ENCODE data around the gene LCN15. TPM values are rescaled to one million over a fixed set of nuclear protein-coding genes. Genes with fewer than 3 reads are reported as not detected.
A peak's percentile ranks its signal among the peaks of the same experiment; 100 is the strongest.

LCN15 gene
- total and polyA plus RNA-seq, 7 experiments from 2014 or later: not detected

GRCh38 chr9:136723989-136724388 is 40.3 kb downstream of the LCN15 start:
- ATAC-seq (no peak), DNase-seq (no peak)
- Mint-ChIP-seq H3K4me1 (peaks cover 14 to 35% (median 27%) of the 10 kb centered on the region in 7 donors), H3K27me3 (no peaks in the 10 kb centered on the region), H3K4me3 (peak overlapping the region in 1 of 10 donors; percentile 16), H3K36me3 (peaks cover 0 to 19% (median 13%) of the 10 kb centered on the region in 5 donors), H3K27ac (peak overlapping the region in 1 of 9 donors; percentile 18), H3K9me3 (peaks cover 0 to 6% (median 0%) of the 10 kb centered on the region in 11 donors)
- ChIA-PET POLR2A (no interaction called here), CTCF (no interaction called here)
- peaks cover 16 to 17% of the 10 kb centered on the region in 2 donors for H3K4me1 ChIP-seq (ENCODE audit: control insufficient read depth in 2 of 2, insufficient read depth in 2 of 2, low read length in 2 of 2)
- H3K9me3 ChIP-seq (ENCODE audit: control insufficient read depth in 2 of 3, low read length in 3 of 3): no peaks in the 10 kb centered on the region
- H3K27me3 ChIP-seq (ENCODE audit: control insufficient read depth in 2 of 2, insufficient read depth in 2 of 2, low read length in 2 of 2): no peaks in the 10 kb centered on the region
- peaks cover 9 to 57% (median 13%) of the 10 kb centered on the region in 3 experiments for H3K36me3 ChIP-seq (ENCODE audit: control insufficient read depth in 2 of 3, insufficient read depth in 3 of 3, low read length in 3 of 3)
- intact Hi-C loops (cut with micrococcal nuclease): no loop called here
- no peak overlapping the region for H3K27ac ChIP-seq (ENCODE audit: low read depth, low read length)
- no peak overlapping the region for H3K4me3 ChIP-seq (ENCODE audit: low read length)

GRCh38 chr9:136723362-136723976 is 40.8 kb downstream of the LCN15 start:
- intact Hi-C loops (cut with micrococcal nuclease): no loop called here
- ChIA-PET CTCF (no interaction called here), POLR2A (no interaction called here)
- Mint-ChIP-seq H3K36me3 (peaks cover 0 to 19% (median 13%) of the 10 kb centered on the region in 5 donors), H3K27ac (peak overlapping the region in 1 of 9 donors; percentile 65), H3K4me3 (no peak overlapping the region), H3K4me1 (peaks cover 14 to 35% (median 27%) of the 10 kb centered on the region in 7 donors), H3K27me3 (no peaks in the 10 kb centered on the region), H3K9me3 (peaks cover 0 to 6% (median 0%) of the 10 kb centered on the region in 11 donors)
- Histone ChIP-seq H3K27ac (ENCODE audit: low read depth, low read length) (no peak overlapping the region), H3K27me3 (ENCODE audit: control insufficient read depth in 2 of 2, insufficient read depth in 2 of 2, low read length in 2 of 2) (no peaks in the 10 kb centered on the region), H3K9me3 (ENCODE audit: control insufficient read depth in 2 of 3, low read length in 3 of 3) (no peaks in the 10 kb centered on the region), H3K4me1 (ENCODE audit: control insufficient read depth in 2 of 2, insufficient read depth in 2 of 2, low read length in 2 of 2) (peaks cover 16 to 17% of the 10 kb centered on the region in 2 donors), H3K4me3 (ENCODE audit: low read length) (no peak overlapping the region), H3K36me3 (ENCODE audit: control insufficient read depth in 2 of 3, insufficient read depth in 3 of 3, low read length in 3 of 3) (peaks cover 9 to 57% (median 13%) of the 10 kb centered on the region in 3 experiments)
- ATAC-seq: no peak
- no peak for DNase-seq

DNA sequence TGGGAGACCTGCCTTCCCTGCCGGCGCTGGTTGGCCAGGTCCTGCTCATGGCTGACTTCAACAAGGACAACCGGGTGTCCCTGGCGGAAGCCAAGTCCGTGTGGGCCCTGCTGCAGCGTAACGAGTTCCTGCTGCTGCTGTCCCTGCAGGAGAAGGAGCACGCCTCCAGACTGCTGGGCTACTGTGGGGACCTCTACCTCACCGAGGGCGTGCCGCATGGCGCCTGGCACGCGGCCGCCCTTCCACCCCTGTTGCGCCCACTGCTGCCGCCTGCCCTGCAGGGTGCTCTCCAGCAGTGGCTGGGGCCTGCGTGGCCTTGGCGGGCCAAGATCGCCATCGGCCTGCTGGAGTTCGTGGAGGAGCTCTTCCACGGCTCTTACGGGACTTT is 41.4 kb downstream of the LCN15 start:
- H3K4me1 Mint-ChIP-seq: peaks cover 14 to 35% (median 27%) of the 10 kb centered on the region in 7 donors
- H3K36me3 Mint-ChIP-seq: peaks cover 0 to 19% (median 13%) of the 10 kb centered on the region in 5 donors
- POLR2A ChIA-PET: no interaction called here
- Histone ChIP-seq H3K4me3 (ENCODE audit: low read length) (no peak overlapping the region), H3K27me3 (ENCODE audit: control insufficient read depth in 2 of 2, insufficient read depth in 2 of 2, low read length in 2 of 2) (no peaks in the 10 kb centered on the region), H3K4me1 (ENCODE audit: control insufficient read depth in 2 of 2, insufficient read depth in 2 of 2, low read length in 2 of 2) (peaks cover 16 to 17% of the 10 kb centered on the region in 2 donors), H3K27ac (ENCODE audit: low read depth, low read length) (no peak overlapping the region), H3K9me3 (ENCODE audit: control insufficient read depth in 2 of 3, low read length in 3 of 3) (no peaks in the 10 kb centered on the region), H3K36me3 (ENCODE audit: control insufficient read depth in 2 of 3, insufficient read depth in 3 of 3, low read length in 3 of 3) (peaks cover 9 to 57% (median 13%) of the 10 kb centered on the region in 3 experiments)
- DNase-seq (no peak), ATAC-seq (no peak)
- H3K9me3 Mint-ChIP-seq: peaks cover 0 to 6% (median 0%) of the 10 kb centered on the region in 11 donors
- H3K4me3 Mint-ChIP-seq: no peak overlapping the region
- H3K27ac Mint-ChIP-seq: no peak overlapping the region
- intact Hi-C loops (cut with micrococcal nuclease): no loop called here
- no peaks in the 10 kb centered on the region for H3K27me3 Mint-ChIP-seq
- CTCF ChIA-PET: no interaction called here

DNA sequence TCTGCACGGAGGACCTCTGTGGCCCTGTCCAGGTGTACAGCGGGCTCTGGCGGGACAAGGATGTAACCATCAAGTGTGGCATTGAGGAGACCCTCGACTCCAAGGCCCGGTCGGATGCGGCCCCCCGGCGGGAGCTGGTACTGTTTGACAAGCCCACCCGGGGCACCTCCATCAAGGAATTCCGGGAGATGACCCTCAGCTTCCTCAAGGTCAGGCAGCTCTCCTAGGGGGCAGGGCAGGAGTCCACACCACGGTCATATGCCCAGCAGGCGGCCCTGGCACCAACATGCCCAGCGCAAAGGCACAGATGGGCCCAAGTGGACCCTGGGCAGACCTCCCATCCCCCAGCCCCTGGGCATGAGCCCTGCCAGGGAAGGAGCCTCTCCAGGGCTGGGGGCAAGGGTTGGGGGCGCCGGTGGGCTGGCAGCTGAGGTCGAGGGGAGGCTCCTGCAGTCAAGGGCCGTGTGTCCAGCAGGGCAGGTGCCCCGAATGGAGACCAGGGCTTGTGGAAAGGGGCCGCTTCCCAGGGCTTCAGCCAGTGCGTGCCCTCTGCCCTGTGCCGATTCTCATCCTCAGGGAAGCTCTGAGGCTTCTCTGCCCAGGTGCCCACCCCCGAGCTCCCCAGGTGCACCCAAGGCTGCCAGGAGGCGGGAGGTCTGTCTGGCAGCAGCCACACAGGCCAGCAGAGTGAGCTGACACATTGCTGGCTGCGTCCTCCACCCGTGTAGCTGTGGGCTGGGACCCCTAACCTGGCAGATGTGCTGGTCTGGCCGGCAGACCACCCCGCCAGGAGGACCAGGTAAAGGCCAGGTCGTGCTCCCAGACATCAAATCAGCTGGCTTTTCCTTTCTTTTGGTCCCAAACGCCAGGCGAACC is 42.0 kb downstream of the LCN15 start:
- DNase-seq (no peak), ATAC-seq (no peak)
- intact Hi-C loops (cut with micrococcal nuclease): no loop called here
- H3K4me3 ChIP-seq (ENCODE audit: low read length): no peak overlapping the region
- H3K4me1 ChIP-seq (ENCODE audit: control insufficient read depth in 2 of 2, insufficient read depth in 2 of 2, low read length in 2 of 2): peaks cover 16 to 17% of the 10 kb centered on the region in 2 donors
- no peak overlapping the region for H3K4me3 Mint-ChIP-seq
- H3K27me3 ChIP-seq (ENCODE audit: control insufficient read depth in 2 of 2, insufficient read depth in 2 of 2, low read length in 2 of 2): no peaks in the 10 kb centered on the region
- no peak overlapping the region for H3K27ac Mint-ChIP-seq
- peaks cover 0 to 19% (median 13%) of the 10 kb centered on the region in 5 donors for H3K36me3 Mint-ChIP-seq
- H3K27me3 Mint-ChIP-seq: no peaks in the 10 kb centered on the region
- CTCF ChIA-PET: no interaction called here
- POLR2A ChIA-PET: no interaction called here
- H3K4me1 Mint-ChIP-seq: peaks cover 14 to 32% (median 25%) of the 10 kb centered on the region in 7 donors
- H3K27ac ChIP-seq (ENCODE audit: low read depth, low read length): no peak overlapping the region
- no peaks in the 10 kb centered on the region for H3K9me3 ChIP-seq (ENCODE audit: control insufficient read depth in 2 of 3, low read length in 3 of 3)
- H3K36me3 ChIP-seq (ENCODE audit: control insufficient read depth in 2 of 3, insufficient read depth in 3 of 3, low read length in 3 of 3): peaks cover 9 to 57% (median 13%) of the 10 kb centered on the region in 3 experiments
- peaks cover 0 to 2% (median 0%) of the 10 kb centered on the region in 11 donors for H3K9me3 Mint-ChIP-seq

- CTCF ChIA-PET: interaction anchor here (0.6 kb wide), 1 partner anchor 90 kb away, joined by 4 read pairs; no protein-coding TSS in a partner anchor
- Histone ChIP-seq H3K27me3 (ENCODE audit: control insufficient read depth in 2 of 2, insufficient read depth in 2 of 2, low read length in 2 of 2) (no peaks in the 10 kb centered on the region), H3K4me1 (ENCODE audit: control insufficient read depth in 2 of 2, insufficient read depth in 2 of 2, low read length in 2 of 2) (peaks cover 9 to 11% of the 10 kb centered on the region in 2 donors), H3K36me3 (ENCODE audit: control insufficient read depth in 2 of 3, insufficient read depth in 3 of 3, low read length in 3 of 3) (peaks cover 9 to 57% (median 13%) of the 10 kb centered on the region in 3 experiments), H3K9me3 (ENCODE audit: control insufficient read depth in 2 of 3, low read length in 3 of 3) (no peaks in the 10 kb centered on the region), H3K27ac (ENCODE audit: low read depth, low read length) (no peak overlapping the region), H3K4me3 (ENCODE audit: low read length) (no peak overlapping the region)
- Mint-ChIP-seq H3K36me3 (peaks cover 0 to 17% (median 9%) of the 10 kb centered on the region in 5 donors), H3K27ac (peak overlapping the region in 3 of 9 donors; percentile 56 to 59 (median 58)), H3K4me3 (no peak overlapping the region), H3K9me3 (no peaks in the 10 kb centered on the region), H3K4me1 (peaks cover 7 to 25% (median 19%) of the 10 kb centered on the region in 7 donors), H3K27me3 (no peaks in the 10 kb centered on the region)
- POLR2A ChIA-PET: no interaction called here
- ATAC-seq (no peak), DNase-seq (no peak)
- intact Hi-C loops (cut with micrococcal nuclease): no loop called here
Observed at GRCh38 chr9:136721339-136722092, 42.8 kb downstream of the LCN15 start.

GRCh38 chr9:136720898-136721338 is 43.4 kb downstream of the LCN15 start:
- DNase-seq (no peak), ATAC-seq (no peak)
- Mint-ChIP-seq H3K27ac (peak overlapping the region in 3 of 9 donors; percentile 56 to 59 (median 58)), H3K9me3 (peaks cover 0 to under 1% (median 0%) of the 10 kb centered on the region in 11 donors), H3K27me3 (peaks cover 1 to 4% (median 2%) of the 10 kb centered on the region in 5 donors), H3K4me3 (no peak overlapping the region), H3K4me1 (peaks cover 4 to 19% (median 13%) of the 10 kb centered on the region in 7 donors), H3K36me3 (peaks cover 0 to 11% (median 7%) of the 10 kb centered on the region in 5 donors)
- ChIA-PET CTCF (no interaction called here), POLR2A (no interaction called here)
- Histone ChIP-seq H3K27ac (ENCODE audit: low read depth, low read length) (no peak overlapping the region), H3K9me3 (ENCODE audit: control insufficient read depth in 2 of 3, low read length in 3 of 3) (no peaks in the 10 kb centered on the region), H3K27me3 (ENCODE audit: control insufficient read depth in 2 of 2, insufficient read depth in 2 of 2, low read length in 2 of 2) (no peaks in the 10 kb centered on the region), H3K4me1 (ENCODE audit: control insufficient read depth in 2 of 2, insufficient read depth in 2 of 2, low read length in 2 of 2) (peaks cover 3 to 5% of the 10 kb centered on the region in 2 donors), H3K4me3 (ENCODE audit: low read length) (no peak overlapping the region), H3K36me3 (ENCODE audit: control insufficient read depth in 2 of 3, insufficient read depth in 3 of 3, low read length in 3 of 3) (peaks cover 4 to 51% (median 7%) of the 10 kb centered on the region in 3 experiments)
- intact Hi-C loops (cut with micrococcal nuclease): no loop called here
